Retinal pigment epithelial cell (primary cell): Measurements from ENCODE around the gene FSD2.

ENCODE experiments used
- DNase-seq: peaks from one replicate; pipeline ENCODE4 v3.0.0-alpha.2; 2010; ENCODE audit warnings: low read depth
- H3K4me3 ChIP-seq: 2 replicates; pipeline ENCODE4 v1.5.1; 2011; ENCODE audit warnings: mild to moderate bottlenecking, low read length, control low read depth, moderate library complexity
- CTCF ChIP-seq: conservative IDR thresholded peaks from 2 replicates; pipeline ENCODE4 v1.5.1; 2011; ENCODE audit warnings: low read depth, low read length, control low read depth, inconsistent platforms

FSD2 gene

GRCh38 chr15:82812994-82813393, 7.1 kb upstream of the FSD2 start:
- H3K4me3 ChIP-seq: no peak overlapping the region
- DNase-seq: no peak
- TF ChIP-seq CTCF: no peak

GRCh38 chr15:82810890-82811426, 5.1 kb upstream of the FSD2 start:
- no peak for TF ChIP-seq CTCF
- H3K4me3 ChIP-seq: peak overlapping the region; percentile 72
- DNase-seq: no peak

GRCh38 chr15:82810061-82810889, 4.4 kb upstream of the FSD2 start:
- DNase-seq: no peak
- H3K4me3 ChIP-seq: peak overlapping the region; percentile 72
- no peak for TF ChIP-seq CTCF

DNA sequence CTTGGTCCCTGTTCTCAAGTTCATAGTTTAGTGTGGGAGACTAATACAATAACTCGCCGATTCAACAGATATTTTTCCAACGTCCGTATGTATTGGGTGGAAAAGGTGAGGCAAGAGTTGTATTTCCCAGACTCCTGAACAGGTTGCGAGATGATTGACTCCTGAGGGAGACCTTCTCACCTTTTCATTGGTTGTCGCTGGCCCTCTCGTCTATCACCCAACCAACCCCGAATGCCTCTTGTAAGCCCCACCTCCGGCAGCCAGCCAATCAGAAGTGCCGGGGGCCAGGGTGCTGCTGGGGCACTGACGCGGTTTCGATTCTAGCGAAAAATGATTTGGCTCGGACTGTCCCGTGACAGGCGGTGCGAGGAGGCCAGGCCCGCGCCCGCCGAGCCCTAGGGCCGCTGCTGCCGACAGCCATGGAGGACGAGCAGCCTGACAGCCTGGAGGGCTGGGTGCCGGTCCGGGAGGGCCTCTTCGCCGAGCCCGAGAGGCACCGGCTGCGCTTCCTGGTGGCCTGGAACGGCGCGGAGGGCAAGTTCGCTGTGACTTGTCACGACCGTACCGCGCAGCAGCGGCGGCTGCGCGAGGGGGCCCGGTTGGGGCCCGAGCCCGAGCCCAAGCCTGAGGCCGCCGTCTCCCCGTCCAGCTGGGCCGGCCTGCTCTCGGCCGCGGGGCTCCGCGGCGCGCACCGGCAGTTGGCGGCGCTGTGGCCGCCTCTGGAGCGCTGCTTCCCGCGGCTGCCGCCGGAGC, 3.6 kb upstream of the FSD2 start, which contains the start of gene WHAMM:
Gene WHAMM (plus strand): TSS at position 321 of the 753 bp plus-strand sequence. CDS start 99 bp downstream, at position 420.
- TF ChIP-seq CTCF: no peak

DNA sequence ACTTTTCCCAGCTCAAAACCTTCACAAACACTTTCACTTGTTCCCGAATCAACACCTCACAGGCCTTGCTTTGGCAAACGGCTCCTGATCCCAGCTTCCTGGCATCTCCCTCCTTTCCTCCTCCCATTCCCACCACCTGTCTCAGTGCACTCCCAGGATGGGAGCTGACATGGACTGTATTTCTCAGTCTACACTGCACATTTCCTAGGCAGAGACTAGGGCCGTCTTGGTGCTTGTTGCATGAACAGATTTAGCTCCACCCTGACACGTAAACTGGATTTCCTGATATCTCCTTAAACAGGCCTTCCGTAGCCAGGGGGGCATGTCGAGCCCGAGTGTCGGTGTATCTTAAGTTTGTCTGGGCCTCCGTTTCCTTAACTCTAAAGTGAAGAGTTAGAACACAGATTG, 2.8 kb upstream of the FSD2 start:
- no peak for DNase-seq
- H3K4me3 ChIP-seq: peak overlapping the region; percentile 72
- no peak for TF ChIP-seq CTCF

More for the DNA sequence above, 3.6 kb upstream of the FSD2 start, which contains the start of gene WHAMM:
- peak within 1 kb of the TSS; percentile 72 for H3K4me3 ChIP-seq
- peak; percentile 98 for DNase-seq

- no peak overlapping the region for H3K4me3 ChIP-seq
- no peak for DNase-seq
Observed at GRCh38 chr15:82807920-82808633, 2.2 kb upstream of the FSD2 start.

More at GRCh38 chr15:82807920-82808633, 2.2 kb upstream of the FSD2 start:
- TF ChIP-seq CTCF: no peak
